Measurements from ENCODE around the gene ZBTB20.

DNA sequence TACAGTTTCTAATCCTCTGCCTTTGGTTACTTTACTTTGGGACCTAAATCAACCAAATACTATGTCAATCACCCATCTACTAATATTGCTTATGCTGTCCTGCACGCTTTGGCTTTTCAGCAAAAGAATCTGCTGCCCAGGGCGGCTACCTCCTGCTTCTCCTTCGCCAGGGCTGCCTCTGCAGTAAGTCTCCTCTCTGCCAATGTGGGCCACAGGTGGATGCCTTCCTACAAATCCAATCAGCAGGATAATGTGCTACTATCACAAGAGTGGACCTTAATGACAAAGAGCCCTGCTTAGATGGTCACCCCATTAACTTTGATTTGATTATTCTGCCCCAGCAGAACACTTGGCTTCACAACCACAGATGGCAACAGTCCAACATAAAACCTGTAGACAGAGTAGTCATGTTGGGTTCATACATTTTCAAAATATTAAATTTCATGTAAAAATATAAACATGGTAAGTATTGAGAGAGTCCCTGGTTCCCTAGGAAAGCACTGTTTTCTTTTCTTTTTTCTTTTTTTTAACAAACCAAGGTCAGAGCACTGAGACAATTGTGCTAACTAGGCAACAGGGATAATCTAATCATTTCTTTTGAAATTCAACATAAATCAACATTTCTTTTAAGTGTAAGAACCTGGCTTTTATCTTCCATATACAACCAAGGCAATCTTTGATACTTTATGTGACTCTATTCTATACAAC, 298.3 kb downstream of the ZBTB20 start:
- TF ChIP-seq, protein P1, sequence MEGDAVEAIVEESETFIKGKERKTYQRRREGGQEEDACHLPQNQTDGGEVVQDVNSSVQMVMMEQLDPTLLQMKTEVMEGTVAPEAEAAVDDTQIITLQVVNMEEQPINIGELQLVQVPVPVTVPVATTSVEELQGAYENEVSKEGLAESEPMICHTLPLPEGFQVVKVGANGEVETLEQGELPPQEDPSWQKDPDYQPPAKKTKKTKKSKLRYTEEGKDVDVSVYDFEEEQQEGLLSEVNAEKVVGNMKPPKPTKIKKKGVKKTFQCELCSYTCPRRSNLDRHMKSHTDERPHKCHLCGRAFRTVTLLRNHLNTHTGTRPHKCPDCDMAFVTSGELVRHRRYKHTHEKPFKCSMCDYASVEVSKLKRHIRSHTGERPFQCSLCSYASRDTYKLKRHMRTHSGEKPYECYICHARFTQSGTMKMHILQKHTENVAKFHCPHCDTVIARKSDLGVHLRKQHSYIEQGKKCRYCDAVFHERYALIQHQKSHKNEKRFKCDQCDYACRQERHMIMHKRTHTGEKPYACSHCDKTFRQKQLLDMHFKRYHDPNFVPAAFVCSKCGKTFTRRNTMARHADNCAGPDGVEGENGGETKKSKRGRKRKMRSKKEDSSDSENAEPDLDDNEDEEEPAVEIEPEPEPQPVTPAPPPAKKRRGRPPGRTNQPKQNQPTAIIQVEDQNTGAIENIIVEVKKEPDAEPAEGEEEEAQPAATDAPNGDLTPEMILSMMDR (IDR thresholded peaks at IDR 0.05; ENCODE audit: insufficient read depth, low read length, poor library complexity, severe bottlenecking): no peak
- no peak for TF ChIP-seq EZH2phosphoT487 (conservative IDR thresholded peaks at IDR 0.05; ENCODE audit: low read length)

Data from SU-DHL-6 (cell line).